Effector CD8-positive, alpha-beta T cell (primary cell): ENCODE results near the gene MRPS15.

Experiments
- DNase-seq: peaks from one replicate; lab custom pipeline; 2025; lab: John Stamatoyannopoulos, UW

MRPS15 gene

DNA sequence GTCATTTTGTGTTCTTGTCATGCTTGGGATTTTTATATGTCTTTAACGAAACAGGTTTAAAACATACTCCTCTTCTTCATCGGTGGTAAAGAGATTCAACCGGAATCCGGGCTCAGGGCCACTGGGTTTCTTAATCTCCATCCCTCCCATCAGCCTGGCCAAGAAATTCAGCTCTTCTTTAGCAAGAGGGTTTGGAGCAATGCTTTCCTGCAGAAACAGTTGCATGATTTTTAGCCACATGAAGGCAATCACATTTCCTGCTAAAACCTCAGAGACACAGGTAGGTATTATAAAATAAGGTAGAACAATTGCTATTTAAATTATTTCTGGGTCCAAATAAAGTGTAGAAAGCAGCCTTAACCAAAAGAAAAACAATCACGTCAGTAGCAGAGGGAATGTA, 43.8 kb downstream of the MRPS15 start:
- DNase-seq, result no peak

DNA sequence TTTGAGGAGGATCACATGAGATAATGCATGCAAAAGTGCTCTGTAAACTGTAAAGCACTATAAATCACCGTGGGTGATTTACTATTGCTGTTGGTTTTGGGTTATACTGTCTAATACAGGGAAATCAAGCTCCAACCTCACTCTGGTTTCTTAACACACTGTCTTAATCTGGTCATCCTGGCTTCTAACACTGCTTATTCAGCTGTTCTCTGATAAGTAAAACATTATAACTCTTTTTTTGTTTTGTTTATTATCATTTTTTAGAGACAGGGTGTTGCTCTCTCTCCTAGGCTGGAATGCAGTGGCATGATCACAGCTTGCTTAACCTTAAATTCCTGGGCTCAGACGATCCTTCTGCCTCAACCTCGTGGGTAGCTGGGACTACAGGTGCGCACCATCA, 44.6 kb downstream of the MRPS15 start:
- no peak for DNase-seq

DNA sequence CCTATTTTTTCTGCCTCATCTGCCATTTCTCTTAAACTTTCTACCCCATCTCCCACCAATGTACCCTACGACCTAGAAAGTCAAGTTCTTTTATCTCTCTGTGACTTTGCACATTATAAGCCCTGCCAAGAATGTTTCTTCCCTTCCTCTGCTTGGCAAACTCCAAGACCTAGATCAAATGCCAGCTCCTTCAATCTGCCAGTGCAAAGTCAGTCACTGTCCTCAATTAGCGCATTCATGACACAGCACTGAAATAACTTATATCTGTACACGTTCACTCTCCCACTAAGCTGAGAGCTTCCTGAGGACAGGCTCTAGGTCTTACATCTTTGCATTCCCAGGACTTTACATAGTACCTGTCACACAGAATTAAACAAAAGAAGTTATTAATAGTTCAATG, 45.0 kb downstream of the MRPS15 start:
- DNase-seq, result no peak

DNA sequence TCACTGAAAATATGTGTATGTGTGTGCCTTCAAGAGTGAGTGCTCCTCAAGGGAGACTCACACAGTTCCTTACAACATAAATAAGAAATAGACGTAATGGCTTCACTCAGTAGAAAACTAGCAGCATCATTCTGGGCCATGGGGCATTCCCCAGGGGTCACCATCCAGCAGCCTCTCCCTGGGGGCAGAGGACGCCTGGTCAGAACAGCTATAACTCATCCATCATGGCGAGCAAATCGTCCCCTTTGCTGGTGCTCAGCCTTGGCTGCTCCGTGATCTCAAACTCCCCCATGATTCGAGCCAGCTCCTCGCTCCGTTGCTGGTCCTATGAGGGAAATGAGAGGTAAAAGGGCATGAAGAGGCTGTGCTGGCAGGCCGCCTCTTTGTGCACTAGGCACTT, 46.3 kb downstream of the MRPS15 start:
- no peak for DNase-seq

DNA sequence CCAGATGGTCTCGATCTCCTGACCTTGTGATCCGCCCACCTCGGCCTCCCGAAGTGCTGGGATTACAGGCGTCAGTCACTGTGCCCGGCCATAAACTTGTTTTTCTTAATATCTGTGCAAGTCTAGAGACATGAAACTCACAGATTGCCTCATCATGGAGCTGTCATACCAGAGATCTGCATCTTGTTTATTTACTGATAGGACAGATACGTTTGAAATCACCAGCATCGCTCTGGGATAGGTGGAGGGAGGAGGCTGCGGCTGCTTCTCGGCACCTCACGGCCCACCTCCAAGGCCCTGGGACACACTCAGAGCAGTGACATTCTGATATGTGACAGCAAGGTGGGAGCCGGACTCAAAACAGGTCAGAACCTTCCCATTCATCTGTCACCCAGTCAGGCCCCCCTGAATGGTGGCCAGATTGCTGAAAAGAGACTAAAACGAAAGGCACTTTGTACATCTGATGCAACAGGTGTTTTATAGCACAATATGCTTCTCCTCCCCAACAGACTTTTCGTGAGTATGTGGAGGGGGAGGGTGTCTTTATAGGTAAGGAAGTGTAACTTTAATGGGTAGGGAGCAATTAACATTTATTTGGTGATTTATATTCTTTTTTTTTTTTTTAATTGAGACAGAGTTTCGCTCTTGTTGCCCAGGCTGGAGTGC, 48.4 kb downstream of the MRPS15 start:
- no peak for DNase-seq

DNA sequence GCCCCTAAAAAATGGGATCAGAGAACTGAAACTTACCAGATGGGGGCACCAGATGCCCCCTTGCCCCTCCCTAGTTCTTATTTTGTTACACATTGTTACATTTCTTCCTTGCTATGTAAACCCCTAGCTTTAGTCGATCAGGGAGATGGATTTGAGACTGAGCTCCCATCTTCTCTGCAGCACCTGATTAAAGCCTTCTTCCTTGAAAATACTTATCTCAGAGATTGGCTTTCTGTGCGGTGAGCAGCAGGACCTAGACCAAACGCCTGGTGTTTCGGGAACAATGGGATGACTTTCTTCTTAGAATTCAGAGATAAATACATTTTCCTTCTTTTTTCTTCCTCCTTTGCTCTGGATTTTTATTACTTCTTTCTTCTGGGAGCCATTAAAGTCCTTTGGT, 49.8 kb downstream of the MRPS15 start:
- DNase-seq, result no peak

DNA sequence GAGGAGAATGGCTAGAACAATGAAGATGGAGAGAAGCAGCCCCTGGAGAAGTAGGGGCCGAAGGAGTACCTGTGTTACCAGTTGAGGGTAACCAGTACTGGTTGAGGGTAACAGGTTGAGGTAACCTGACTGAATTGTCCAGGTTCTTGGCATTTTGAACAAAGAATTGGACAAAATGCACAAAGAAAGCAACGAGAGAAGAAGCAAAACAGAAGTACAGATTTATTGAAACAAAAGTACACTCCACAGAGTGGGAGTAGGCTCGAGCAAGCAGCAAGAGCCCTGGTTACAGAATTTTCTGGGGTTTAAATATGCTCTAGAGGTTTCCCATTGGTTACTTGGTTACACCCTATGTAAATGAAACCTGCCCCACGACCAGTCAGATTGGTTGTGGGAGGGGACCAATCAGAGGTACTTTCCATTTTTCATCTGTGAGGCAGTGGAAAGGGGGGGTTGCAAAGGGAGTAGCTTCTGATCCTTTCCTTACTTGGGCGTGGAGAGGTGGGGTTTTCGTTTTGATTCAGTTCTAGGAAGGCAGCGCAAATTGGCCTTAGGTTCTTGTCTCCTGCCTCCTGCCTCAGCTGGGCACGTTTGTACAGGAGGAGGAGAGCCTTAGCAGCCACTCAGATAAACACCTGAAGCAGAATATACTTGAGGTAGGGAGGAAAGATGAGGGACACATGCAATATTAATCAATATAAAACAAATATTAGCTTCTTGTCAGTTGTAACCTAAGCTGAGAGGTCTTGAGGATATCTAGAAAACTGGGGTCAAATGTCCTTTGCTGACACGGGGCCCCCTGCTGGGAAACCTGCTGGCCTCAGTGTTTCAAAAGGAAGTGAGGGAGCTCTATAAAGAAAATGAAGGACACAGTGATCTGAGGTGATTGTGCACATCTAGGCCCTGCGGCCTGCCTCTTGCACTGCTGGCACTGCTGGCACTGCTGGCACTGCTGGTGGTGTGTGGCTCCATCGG, 52.2 kb downstream of the MRPS15 start:
- no peak for DNase-seq

DNA sequence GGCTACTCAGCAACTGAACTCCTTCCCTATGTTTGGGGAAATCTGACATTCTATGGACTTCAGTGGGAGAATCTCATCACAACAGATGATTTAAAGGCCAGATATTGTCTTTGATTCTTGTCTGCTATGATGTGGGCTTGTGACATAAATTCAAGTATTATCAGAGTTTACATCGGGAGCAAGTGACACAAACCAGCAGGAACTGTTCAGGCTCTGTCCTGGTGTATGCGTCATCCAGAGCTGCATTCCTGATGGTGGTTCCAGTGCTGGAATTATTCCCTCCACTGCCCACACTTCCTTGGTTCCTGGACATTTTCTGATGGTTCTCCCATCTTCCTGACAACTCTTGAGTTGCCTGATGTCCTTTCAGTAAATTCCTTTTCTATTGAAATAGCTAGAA, 55.7 kb downstream of the MRPS15 start:
- no peak for DNase-seq

DNA sequence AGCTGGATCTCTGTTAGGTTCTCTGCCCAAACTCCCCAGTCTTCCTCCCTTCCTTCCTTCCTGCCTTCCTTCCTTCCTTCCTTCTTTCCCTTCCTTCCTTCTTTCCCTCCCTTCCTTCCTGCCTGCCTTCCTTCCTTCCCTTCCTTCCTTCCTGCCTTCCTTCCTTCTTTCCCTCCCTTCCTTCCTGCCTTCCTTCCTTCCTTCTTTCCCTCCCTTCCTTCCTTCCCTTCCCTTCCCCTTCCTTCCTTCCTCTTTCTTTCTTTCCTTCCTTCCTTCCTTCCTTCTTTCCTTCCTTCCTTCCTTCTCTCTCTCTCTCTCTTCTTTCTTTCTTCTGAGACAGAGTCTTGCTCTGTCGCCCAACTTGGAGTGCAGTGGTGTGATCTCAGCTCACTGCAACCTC, 57.7 kb downstream of the MRPS15 start:
- DNase-seq, result no peak
